Smooth muscle cell of the brain vasculature (primary cell): ENCODE measurements around the gene KRT2.

Source experiments
- DNase-seq: peaks from one replicate; pipeline ENCODE4 v3.0.0-alpha.2; 2012; ENCODE audit warnings: low read depth, low spot score

The KRT2 gene

GRCh38 chr12:52651726-52652261 lies at the start of gene KRT2:
Gene KRT2 (minus strand): TSS chr12:52652211. CDS start chr12:52652142, 69 bp downstream.
- no peak for DNase-seq

GRCh38 chr12:52701281-52701680 lies 49.3 kb upstream of the KRT2 start:
- DNase-seq, result no peak

GRCh38 chr12:52699960-52700359 lies 47.9 kb upstream of the KRT2 start:
- DNase-seq, result no peak

DNA sequence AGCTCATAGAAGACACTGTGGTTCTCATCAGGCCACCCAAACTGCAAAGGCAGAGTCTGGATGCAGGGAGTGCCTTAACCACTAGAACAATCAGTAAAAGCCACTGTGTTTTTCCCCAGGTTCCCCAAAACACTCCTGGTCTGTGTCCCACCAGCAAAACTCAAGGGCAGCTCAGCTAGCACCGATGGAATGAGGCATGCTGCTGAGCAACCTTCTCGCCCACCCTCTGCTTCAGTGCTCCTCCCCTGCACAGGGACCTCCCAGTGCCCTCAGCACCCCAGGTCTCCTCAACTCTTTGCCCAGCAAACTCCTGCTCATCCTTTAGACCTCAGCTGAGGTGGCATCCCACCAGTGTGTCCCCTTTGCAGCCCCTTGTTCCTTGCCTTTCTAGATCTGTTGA lies 47.4 kb upstream of the KRT2 start:
- DNase-seq, result no peak

- DNase-seq, result no peak
Measured at GRCh38 chr12:52698651-52699340, 46.8 kb upstream of the KRT2 start.

DNA sequence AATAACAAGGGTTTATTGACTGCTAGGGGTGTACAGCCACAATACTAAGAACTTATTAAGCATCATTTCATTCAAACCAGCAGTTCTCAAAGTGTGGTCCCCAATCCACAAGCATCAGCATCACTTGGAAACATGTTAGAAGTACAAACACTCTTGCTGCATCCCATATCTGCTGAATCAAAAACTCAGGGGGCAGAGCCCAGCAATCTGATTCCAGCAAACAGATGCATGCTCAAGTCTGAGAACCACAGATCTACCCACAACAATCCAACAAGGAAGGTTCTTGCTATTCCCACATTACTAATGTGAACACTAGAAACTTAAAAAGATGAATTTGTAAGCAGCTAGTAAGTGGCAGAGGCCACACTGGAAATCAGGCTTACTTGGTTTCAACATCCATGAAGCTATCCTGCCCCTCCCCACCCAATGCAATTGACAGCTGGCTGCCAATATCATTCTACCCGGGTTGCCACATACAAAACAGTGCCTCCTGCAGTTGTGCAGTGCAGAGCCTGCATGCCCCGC lies 45.1 kb upstream of the KRT2 start:
- no peak for DNase-seq

GRCh38 chr12:52696588-52696987 lies 44.6 kb upstream of the KRT2 start:
- DNase-seq, result no peak

- DNase-seq, result no peak
Measured at GRCh38 chr12:52695039-52695438, 43.0 kb upstream of the KRT2 start.

GRCh38 chr12:52694151-52694550 lies 42.1 kb upstream of the KRT2 start:
- DNase-seq, result no peak

DNA sequence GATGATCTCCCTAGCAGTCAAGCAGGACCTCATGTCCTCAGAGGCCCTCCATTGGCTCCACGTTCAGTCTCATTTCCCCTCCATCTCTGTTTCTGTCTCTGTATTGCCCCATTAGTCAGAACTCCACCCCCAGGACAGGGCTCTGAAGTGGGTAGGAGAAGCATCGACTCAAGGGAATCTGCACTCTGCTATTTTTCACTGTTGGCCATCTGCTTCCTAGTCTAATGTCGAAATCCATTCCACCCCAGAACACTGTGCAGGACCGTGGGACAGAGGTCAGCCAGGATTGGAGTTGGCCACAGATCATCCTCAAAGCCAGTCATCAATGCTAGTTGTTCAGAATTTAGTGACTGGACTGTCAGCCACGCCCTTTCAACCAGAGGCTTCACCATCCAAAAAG lies 41.2 kb upstream of the KRT2 start:
- DNase-seq, result no peak

GRCh38 chr12:52692254-52692653 lies 40.2 kb upstream of the KRT2 start:
- no peak for DNase-seq

DNA sequence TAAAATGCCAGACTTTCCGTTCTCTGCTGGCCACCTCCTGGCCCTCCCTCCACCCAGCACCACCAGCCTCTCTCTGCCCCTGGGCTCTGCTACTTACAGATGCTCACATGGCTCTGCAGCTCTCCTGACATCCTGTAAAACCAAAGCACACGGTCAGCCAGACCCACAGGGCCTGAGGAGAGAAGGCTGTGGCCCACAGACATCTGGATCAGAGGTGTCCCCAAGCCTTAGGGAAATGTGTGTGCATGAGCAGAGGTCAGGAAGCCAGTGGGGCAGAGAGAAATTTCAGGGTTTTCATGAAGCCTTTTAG lies 39.8 kb upstream of the KRT2 start:
- no peak for DNase-seq

DNA sequence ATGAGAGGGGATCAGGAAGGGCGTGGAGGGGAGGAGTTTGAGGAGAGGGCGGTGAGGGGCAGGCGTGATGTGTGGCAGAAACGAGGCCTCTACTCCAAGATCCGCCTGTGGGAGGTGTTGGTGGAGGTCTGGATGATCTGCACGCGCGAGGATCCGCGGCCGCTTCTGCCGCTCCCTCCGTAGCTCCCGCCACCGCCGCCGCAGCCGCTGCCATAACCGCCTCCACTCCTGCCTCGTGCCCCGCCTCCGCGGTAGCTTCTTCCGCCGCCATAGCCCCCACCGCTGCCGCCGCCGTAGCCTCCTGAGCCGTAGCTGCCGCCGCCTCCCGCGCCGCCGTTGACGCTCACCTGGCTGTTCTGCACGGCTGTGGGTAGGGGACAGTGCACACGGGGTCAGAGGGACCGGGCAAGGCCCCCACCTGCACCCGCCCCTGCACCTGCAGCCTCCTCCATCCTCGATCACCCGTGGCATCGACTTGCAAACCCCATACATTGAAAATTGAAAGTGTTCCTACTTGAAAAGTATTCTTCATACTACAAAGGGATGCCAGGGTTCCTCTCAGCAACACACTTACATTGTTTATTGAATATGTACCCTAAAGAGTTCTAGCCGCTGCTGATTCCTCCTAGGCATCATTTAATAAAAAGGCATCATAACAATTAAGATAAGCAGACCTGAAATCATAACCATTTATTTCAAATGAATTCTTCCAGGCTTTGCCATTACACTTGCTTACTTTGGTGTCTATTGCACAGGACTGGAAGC lies 39.2 kb upstream of the KRT2 start:
- no peak for DNase-seq

GRCh38 chr12:52690351-52691075 lies 38.5 kb upstream of the KRT2 start:
- DNase-seq, result no peak

DNA sequence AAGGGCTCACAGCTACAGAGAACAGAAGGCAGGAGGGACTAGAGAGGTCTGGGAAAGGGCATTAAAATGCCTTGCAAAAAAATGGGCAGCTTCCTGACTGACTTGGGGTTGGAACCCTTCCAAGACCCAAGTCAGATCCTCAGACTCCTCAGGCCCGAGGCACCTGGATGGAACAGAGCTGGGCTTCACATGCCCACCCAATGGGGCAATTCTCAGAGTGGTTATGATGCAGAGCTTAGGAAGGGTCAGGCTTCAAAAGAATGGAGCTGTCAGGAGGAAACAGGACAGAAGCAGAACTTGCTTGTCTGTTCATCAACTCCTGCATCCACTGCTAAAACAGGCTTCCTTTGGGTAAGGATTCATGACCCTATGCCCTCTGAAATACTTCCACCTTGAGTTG lies 37.9 kb upstream of the KRT2 start:
- DNase-seq, result no peak

DNA sequence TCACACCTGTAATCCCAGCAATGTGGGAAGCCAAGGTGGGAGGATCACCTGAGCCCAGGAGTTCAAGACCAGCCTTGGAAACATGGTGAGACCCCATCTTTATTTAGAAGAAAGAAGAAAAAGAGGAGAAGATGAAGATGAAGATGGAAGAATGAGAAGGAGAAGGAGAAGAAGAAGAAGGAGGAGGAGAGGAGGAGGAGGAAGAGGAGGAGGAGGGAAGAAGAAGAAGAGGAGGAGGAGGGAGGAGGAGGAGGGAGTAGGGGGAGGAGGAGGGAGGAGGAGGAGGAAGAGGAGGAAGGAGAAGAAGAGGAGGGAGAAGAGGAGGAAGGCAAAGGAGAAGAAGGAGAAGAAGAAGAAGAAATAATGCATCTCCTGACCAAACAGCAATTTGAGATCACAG lies 37.2 kb upstream of the KRT2 start:
- no peak for DNase-seq

GRCh38 chr12:52688481-52688880 lies 36.5 kb upstream of the KRT2 start:
- no peak for DNase-seq

DNA sequence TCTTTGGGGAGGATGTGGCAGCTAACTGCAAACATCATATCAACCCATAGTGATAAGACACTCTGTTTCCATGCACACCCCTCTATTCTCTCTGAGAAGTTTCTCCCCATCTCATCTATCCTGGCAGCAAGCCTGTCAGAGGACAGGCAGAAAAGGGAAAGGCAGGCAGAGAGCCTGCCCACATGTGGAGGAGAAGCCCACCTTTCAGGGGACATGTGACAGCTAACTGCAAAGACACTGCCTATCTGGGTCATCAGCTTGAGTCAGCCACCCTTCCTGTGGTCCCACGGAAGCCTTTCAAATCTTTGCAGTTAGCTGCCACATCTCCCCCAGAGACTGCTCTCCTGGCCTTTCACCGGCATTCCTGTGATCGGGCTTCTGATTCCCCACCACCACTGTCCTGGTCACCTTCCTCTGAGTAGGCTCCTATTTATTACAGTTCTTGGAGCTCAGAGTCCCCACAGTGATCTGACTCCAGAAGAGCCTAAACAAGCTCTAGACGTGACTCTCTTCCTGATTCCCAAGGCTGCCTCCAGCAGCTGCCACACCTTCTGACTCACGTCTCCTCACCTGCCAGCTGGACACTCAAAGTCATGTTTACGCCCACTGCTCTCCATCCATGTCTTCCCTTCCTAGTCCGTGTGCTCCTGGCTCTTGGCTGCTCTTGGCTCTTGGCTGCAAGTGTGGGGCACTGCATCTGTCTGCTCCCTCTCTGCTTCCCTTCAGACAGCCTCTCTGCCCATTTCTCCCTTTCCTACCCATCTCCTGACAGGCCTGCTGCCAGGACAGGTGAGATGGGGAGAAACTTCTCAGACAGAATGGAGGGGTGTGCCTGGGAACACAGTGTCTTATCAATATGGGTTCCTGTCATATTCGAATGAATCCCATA lies 35.7 kb upstream of the KRT2 start:
- no peak for DNase-seq

- no peak for DNase-seq
Measured at GRCh38 chr12:52686756-52687487, 34.9 kb upstream of the KRT2 start.

DNA sequence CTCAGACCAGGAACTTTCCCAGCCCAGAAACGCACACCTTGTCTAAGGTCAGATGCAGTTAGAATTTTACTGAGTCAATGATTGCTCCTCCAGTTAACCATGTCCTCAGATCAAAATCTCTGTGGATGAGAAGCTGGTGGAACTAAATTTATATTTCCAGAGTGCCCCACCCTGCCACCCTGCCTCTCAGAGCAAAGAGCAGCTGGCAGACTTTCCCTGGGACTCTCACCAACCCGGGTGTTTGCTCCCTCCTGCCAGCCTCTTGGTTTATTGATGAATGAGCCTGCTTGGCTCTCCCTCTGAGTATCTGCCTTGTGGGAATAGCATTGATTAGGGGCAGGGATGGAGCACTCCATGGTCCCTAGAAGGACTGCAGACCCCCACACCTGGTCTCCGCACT lies 34.1 kb upstream of the KRT2 start:
- no peak for DNase-seq
